SKM-1 treated with dmso at 0.1 percent for 144 hours (cell line): ENCODE data around the gene ANKRD13B.

Source experiments
- DNase-seq: peaks from one replicate; lab custom pipeline; 2025; ENCODE audit not compliant: unreplicated experiment; lab: John Stamatoyannopoulos, UW

ANKRD13B gene

GRCh38 chr17:29568331-29569244, 24.3 kb upstream of the ANKRD13B start, which contains the start of gene TP53I13:
Gene TP53I13 (plus strand): TSS chr17:29568701. CDS start chr17:29568759, 58 bp downstream.
- peak; percentile 76 for DNase-seq

DNA sequence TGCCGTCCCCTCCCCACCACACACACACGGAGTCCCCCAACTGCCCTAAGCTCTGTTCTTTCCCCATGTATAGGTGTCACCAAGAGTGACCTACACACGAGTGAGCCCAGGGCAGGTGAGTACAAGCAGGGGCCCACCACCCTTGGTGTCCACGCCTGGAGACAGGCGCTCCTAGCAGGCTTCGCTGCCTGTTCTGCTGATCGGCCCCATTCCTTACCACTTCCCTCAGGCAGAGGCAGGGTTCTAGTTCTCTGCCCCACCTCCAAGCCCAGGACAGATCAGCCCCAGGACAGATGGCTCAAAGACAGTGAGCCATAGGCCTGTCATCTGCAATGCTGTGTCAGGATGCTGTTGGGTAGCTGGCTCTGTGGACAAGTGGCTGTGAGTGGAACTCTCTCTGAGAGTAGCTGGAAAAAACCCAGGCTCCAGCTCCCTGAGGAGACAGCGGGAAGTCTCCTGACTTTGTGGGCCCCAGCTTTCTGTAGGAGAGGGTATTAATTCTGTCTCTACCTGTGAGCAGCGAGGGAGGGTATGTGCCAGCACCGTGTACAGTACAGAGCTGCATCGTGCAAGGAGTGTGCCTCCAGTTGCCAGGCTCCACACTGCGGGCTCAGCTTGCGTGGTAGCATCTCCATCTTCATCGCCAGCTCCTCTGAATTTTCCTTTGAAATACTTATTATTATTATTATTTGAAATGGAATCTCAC, 23.5 kb upstream of the ANKRD13B start:
- DNase-seq, result no peak

- no peak for DNase-seq
These were observed 22.4 kb upstream of the ANKRD13B start for GRCh38 chr17:29570521-29570920.

- DNase-seq, result no peak
These were observed 21.4 kb upstream of the ANKRD13B start for GRCh38 chr17:29571486-29571882.

DNA sequence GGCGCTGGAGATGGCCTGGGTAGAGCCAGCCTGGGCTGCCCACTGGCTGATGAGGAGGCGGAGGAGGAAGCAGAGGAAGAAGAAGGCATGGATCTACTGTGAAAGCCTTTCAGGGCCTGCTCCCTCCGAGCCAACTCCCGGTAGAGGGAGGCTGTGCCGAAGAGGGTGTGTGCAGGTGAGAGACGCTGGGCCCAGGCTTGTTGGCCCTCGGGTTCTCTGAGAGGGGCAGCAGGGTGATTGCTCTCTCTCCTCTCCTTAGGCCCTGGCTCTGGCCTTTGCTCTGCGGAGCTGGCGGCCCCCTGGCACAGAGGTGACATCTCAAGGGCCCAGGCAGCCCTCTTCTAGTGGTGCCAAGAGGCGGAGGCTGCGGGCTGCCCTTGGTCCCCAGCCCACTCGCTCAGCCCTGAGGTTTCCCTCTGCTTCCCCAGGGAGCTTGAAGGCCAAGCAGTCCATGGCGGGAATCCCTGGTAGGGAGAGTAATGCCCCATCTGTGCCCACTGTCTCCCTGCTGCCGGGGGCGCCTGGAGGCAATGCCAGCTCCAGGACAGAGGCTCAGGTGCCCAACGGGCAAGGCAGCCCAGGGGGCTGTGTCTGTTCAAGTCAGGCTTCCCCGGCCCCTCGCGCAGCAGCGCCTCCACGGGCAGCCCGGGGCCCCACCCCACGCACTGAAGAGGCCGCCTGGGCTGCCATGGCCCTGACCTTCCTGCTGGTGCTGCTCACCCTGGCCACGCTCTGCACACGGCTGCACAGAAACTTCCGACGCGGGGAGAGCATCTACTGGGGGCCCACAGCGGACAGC, 20.9 kb upstream of the ANKRD13B start:
- DNase-seq, result no peak

DNA sequence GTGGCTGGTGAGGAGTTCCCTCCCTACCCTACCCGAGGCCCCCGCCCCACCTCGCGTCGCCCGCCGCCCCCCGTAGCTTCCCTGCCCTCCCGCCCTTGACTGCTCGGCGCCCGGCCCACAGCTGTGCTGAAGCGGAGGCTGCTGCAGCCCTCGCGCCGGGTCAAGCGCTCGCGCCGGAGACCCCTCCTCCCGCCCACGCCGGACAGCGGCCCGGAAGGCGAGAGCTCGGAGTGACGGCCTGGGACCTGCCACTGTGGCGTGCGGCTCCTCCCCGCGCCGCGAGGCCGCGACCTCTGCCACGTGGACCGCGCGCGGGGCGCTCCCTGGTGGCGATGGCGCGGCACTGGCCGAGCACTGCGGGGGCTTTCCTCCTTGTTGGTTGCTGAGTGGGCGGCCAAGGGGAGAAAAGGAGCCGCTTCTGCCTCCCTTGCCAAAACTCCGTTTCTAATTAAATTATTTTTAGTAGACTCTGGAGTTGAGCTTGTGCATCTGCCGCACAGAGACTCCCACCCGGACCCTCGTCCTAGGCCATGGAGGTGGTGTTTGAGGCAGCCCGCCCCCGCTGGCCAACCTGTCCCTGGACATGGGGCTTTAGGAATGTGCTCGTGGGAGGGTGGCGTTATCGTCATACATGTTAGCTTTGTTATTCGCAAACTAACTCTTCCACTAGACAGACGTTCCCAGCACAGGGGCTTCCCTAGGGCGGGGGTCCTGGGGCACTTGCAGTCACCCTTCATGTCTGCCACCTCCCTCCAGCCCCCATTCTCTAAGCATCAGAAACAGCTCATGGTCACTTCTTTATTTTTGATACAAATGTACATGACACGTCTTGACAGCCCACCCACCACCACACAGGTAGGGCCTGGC, 20.0 kb upstream of the ANKRD13B start:
- DNase-seq, result no peak

GRCh38 chr17:29573558-29573869, 19.4 kb upstream of the ANKRD13B start:
- DNase-seq, result no peak

DNA sequence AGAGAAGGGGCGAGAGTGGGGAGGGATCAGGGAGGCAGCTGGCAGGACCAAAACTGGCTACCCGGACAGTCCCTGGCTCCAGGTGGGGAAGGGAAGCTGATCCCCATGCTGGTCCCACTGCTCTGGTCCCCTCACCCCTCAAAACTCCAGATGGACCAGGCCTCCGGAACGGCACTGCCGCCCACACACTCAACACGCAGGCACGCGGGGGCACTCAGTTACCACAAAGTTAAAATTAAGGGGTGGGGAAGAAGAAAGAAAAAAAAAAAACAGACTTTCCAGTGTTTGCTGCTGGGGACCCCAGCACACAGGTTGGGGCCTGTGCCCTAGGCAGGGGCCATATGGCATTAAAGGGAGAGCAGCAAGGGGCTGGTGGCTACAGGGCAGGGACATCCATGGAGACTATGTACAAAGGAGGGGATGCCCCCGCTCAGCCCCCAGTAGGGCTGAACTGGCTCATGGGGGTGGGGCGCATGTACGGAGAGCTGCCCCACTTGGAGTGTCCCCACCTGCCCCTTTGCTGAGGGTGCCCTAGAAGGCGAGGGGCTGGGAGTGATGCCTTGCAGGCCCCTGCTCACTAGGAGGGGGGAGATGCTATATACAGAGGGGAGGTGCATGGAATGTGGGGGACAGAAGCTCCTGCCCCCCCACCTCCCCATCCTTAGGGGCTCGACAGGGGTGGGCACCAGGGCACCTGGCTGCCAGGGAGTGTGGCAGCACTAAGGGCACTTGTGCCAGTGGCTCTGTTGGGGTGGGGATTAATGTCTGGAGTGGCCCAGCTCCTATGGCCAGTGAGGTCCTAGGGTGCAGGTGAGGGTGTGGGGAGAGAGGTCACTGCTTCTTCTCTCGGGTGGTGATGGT, 18.8 kb upstream of the ANKRD13B start:
- DNase-seq, result no peak

GRCh38 chr17:29574732-29575510, 18.0 kb upstream of the ANKRD13B start:
- no peak for DNase-seq

DNA sequence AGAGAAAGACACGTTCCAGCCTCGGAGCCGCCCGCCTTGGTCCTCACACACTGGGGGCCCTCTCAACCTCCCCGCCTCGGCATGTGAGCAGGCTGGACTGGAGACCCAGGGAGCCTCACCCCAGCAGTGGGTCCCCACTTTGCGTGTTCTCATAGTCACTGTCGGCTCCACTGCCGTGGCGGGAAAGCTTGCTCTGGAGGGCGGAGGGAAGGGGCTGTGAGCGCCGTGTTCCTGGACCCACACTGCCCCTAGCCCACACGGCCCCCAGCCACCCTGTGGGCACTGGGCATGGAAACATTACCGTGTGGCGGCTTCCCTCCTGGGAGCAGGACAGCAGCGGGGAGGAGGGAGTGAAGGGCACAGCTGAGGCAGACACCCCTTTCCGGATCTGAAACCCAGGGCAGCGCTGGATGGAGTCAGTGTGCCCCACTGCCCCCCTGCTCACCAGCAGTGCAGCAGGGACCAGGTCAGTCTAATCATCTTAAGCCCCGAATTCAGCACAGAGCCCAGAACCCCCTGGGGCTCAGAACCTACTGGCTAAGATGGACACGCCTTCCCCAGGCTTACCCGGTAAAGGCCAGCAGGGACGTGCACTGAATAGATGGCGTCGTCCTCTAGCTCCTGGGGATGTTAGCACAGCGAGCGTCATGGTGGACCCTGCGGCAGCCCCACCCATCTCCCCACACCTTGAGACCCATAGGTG, 17.3 kb upstream of the ANKRD13B start:
- no peak for DNase-seq

- no peak for DNase-seq
These were observed 16.5 kb upstream of the ANKRD13B start for GRCh38 chr17:29576214-29577000.

DNA sequence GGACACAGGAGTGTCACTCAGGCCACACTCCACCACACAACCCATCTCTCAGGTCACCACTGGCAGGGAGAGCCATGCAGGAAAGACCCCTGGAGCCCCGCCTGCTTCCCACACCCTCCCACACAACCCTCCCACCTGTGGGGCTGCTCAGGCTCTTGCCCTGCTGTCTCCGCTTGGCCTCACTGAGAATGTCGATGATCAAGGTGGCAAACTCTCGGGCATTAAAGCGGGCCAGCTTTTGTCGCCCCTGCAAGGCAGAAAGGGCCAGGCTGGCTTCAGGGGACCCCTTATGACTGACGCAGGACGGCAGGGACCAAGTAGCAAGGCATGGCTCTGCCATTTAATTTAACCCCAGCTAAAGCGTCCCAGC, 15.9 kb upstream of the ANKRD13B start:
- no peak for DNase-seq

GRCh38 chr17:29577385-29578211, 15.3 kb upstream of the ANKRD13B start:
- DNase-seq, result no peak

- DNase-seq, result no peak
These were observed 14.1 kb upstream of the ANKRD13B start for GRCh38 chr17:29578626-29579485.

GRCh38 chr17:29579866-29580771, 12.8 kb upstream of the ANKRD13B start:
- DNase-seq, result peak; percentile 29
